HTERT RPE-1 (cell line): ENCODE results near the gene PSME3IP1.
"Not testable (repeated sequence)": the region's sequence is repeated elsewhere in the genome, so short reads cannot be mapped to it uniquely, and the experiment has no call there.

Experiments
- in situ Hi-C: fragments of 300-500 bp; cut with MboI; formaldehyde crosslinking; loops from 4 replicates; pipeline ENCODE4 v1.14.3; 2020; ENCODE audit warnings: low sequenced_read_pairs

Gene PSME3IP1

GRCh38 chr16:57185945-57186871, at the start of gene PSME3IP1, which contains the start of gene RSPRY1:
Gene PSME3IP1 (minus strand): TSS chr16:57186039. CDS start chr16:57173854, 12,185 bp downstream.
Gene RSPRY1 (plus strand): TSS chr16:57186329. CDS start chr16:57204659, 18,330 bp downstream.
- in situ Hi-C loops: no loop called here

GRCh38 chr16:57235128-57236021, 49.5 kb upstream of the PSME3IP1 start:
- in situ Hi-C loops: no loop called here

- in situ Hi-C loops: no loop called here
Measured at GRCh38 chr16:57234707-57235092, 48.9 kb upstream of the PSME3IP1 start.

GRCh38 chr16:57233944-57234706, 48.3 kb upstream of the PSME3IP1 start:
- in situ Hi-C loops: no loop called here

- in situ Hi-C loops: no loop called here
Measured at GRCh38 chr16:57231821-57232350, 46.0 kb upstream of the PSME3IP1 start.

- in situ Hi-C loops: no loop called here
Measured at GRCh38 chr16:57229079-57229478, 43.2 kb upstream of the PSME3IP1 start.

GRCh38 chr16:57226701-57227621, 41.1 kb upstream of the PSME3IP1 start:
- in situ Hi-C loops: no loop called here

GRCh38 chr16:57225978-57226377, 40.1 kb upstream of the PSME3IP1 start:
- in situ Hi-C loops: no loop called here

- in situ Hi-C loops: no loop called here
Measured at GRCh38 chr16:57224651-57225335, 39.0 kb upstream of the PSME3IP1 start.

- in situ Hi-C loops: no loop called here
Measured at GRCh38 chr16:57223057-57223456, 37.2 kb upstream of the PSME3IP1 start.

- in situ Hi-C loops: no loop called here
Measured at GRCh38 chr16:57216968-57217367, 31.1 kb upstream of the PSME3IP1 start.

- in situ Hi-C loops: no loop called here
Measured at GRCh38 chr16:57213462-57213861, 27.6 kb upstream of the PSME3IP1 start.

- in situ Hi-C loops: no loop called here
Measured at GRCh38 chr16:57209780-57210179, 23.9 kb upstream of the PSME3IP1 start.

GRCh38 chr16:57208926-57209325, 23.1 kb upstream of the PSME3IP1 start:
- in situ Hi-C loops: no loop called here

GRCh38 chr16:57204675-57205074, 18.8 kb upstream of the PSME3IP1 start:
- in situ Hi-C loops: no loop called here

- in situ Hi-C loops: no loop called here
Measured at GRCh38 chr16:57203451-57203850, 17.6 kb upstream of the PSME3IP1 start.

GRCh38 chr16:57202095-57202886, 16.5 kb upstream of the PSME3IP1 start:
- in situ Hi-C loops: no loop called here

- in situ Hi-C loops: not testable (repeated sequence)
Measured at GRCh38 chr16:57200926-57201325, 15.1 kb upstream of the PSME3IP1 start.
